HepG2 (cell line): ENCODE results near the gene PANX1. TPM values are rescaled to one million over a fixed set of nuclear protein-coding genes. Genes with fewer than 3 reads are reported as not detected.

Experiments
- ATAC-seq: fragments of 200-7000 bp; cut with Tn5 transposase; 3 replicates; pipeline ENCODE4 v1.9.1; 2020; ENCODE audit warnings: mild to moderate bottlenecking, moderate library complexity
- BruUV-seq: library from RNA; stranded (reverse); fragments of 400-500 nt; replicated peaks from 2 replicates; lab custom pipeline; 2021; lab: Mats Ljungman, UMichigan
- CTCF ChIA-PET: fragments of 300-600 bp; formaldehyde crosslinking; extraction: SDS; loops from one replicate; lab custom pipeline; 2021; ENCODE audit warnings: low total read pairs, inconsistent platforms, low intra/inter-chr PET ratio; lab: Yijun Ruan, JAX
- POLR2A ChIA-PET: fragments of 350-600 bp; sonication (Branson Sonifier 250); formaldehyde crosslinking; loops from one replicate; lab custom pipeline; 2020; ENCODE audit warnings: antibody characterized with exemption, inconsistent platforms; lab: Yijun Ruan, JAX
- DNase-seq: peaks from one replicate; pipeline ENCODE4 v3.0.0-alpha.2; 2015; ENCODE audit warnings: low spot score
- FAIRE-seq: peaks from 3 replicates; lab custom pipeline; 2011; peaks lifted over from hg19 to GRCh38; lab: Jason Lieb, UNC
- H2AFZ ChIP-seq: one replicate; pipeline ENCODE4 v1.6.1; 2011; ENCODE audit warnings: low read length, inconsistent platforms
- H3K27ac ChIP-seq: fragments of 300-600 bp; 3 replicates; pipeline ENCODE4 v1.8.0; 2011; ENCODE audit warnings: mixed run types, mild to moderate bottlenecking, mixed read lengths, low read length, inconsistent platforms; ENCODE audit not compliant: insufficient read depth; ENCODE audit errors: extremely low read length
- H3K27me3 ChIP-seq, 2 experiments: fragments of 200-600 bp in 1 of 2; 2 replicates in 1 of 2; 3 replicates in 1 of 2; pipeline versions ENCODE4 v1.6.0 to v1.8.0; 2011; ENCODE audit warnings: low read length in 2 of 2, mild to moderate bottlenecking in 2 of 2, moderate library complexity in 2 of 2, inconsistent platforms in 1 of 2; ENCODE audit not compliant: insufficient read depth in 2 of 2, control insufficient read depth in 1 of 2
- H3K36me3 ChIP-seq, 2 experiments: fragments of 200-600 bp in 1 of 2; replicated peaks in 1 of 2; 2 replicates in 1 of 2; 3 replicates in 1 of 2; pipeline versions ENCODE4 v1.5.1 to v1.8.0; 2011; ENCODE audit warnings: low read length in 2 of 2, inconsistent platforms in 1 of 2; ENCODE audit not compliant: insufficient read depth in 2 of 2, control insufficient read depth in 1 of 2
- H3K4me1 ChIP-seq: 2 replicates; pipeline ENCODE4 v1.5.1; 2012; ENCODE audit warnings: low read length, inconsistent platforms; ENCODE audit not compliant: insufficient read depth
- H3K4me2 ChIP-seq: 2 replicates; pipeline ENCODE4 v1.6.0; 2011; ENCODE audit warnings: low read depth, low read length, inconsistent platforms
- H3K4me3 ChIP-seq, 3 experiments: fragments of 200-600 bp in 1 of 3; sonication (generic), shearing (Covaris generic) in 1 of 3; replicated peaks in 1 of 3; 2 replicates each; pipeline ENCODE4 v1.5.1; 2011 to 2016; ENCODE audit warnings: low read length in 3 of 3, inconsistent platforms in 2 of 3, low read depth in 2 of 3, mild to moderate bottlenecking in 2 of 3, control low read depth in 1 of 3, mixed read lengths in 1 of 3; ENCODE audit not compliant: insufficient read depth in 1 of 3
- H3K79me2 ChIP-seq: one replicate; pipeline ENCODE4 v1.6.1; 2011; ENCODE audit warnings: low read length, inconsistent platforms; ENCODE audit not compliant: insufficient read depth
- H3K9ac ChIP-seq: 2 replicates; pipeline ENCODE4 v1.6.0; 2011; ENCODE audit warnings: mild to moderate bottlenecking, low read depth, low read length, inconsistent platforms; ENCODE audit not compliant: insufficient read depth
- H3K9me3 ChIP-seq: 2 replicates; pipeline ENCODE4 v1.5.1; 2012; ENCODE audit warnings: mild to moderate bottlenecking, low read length
- H4K20me1 ChIP-seq: 2 replicates; pipeline ENCODE4 v1.6.0; 2011; ENCODE audit warnings: inconsistent platforms, mild to moderate bottlenecking, low read length, moderate library complexity; ENCODE audit not compliant: insufficient read depth
- HNRNPK ChIP-seq: fragments of 200-400 bp; formaldehyde crosslinking; IDR thresholded peaks from 2 replicates; pipeline ENCODE4 v1.6.1; 2018; ENCODE audit warnings: low read length, low read depth, moderate library complexity, mild to moderate bottlenecking; ENCODE audit not compliant: poor library complexity, severe bottlenecking
- HOXA3 ChIP-seq: sonication (generic); formaldehyde crosslinking; IDR thresholded peaks from 2 replicates; pipeline ENCODE4 v1.5.0; 2020; ENCODE audit warnings: missing genetic modification reagents
- KIAA2018 ChIP-seq: sonication (generic); formaldehyde crosslinking; IDR thresholded peaks from 2 replicates; pipeline ENCODE4 v1.5.0; 2020; ENCODE audit warnings: mild to moderate bottlenecking, missing genetic modification reagents, borderline replicate concordance
- TCF7 ChIP-seq: sonication (generic); IDR thresholded peaks from 2 replicates; pipeline ENCODE4 v1.6.1; 2016; ENCODE audit warnings: antibody characterized with exemption, low read depth
- ZBTB42 ChIP-seq: sonication (generic); formaldehyde crosslinking; IDR thresholded peaks from 2 replicates; pipeline ENCODE4 v1.5.0; 2020; ENCODE audit warnings: mild to moderate bottlenecking, missing genetic modification reagents
- ZFX ChIP-seq: sonication (generic); formaldehyde crosslinking; IDR thresholded peaks from 2 replicates; pipeline ENCODE4 v1.4.0; 2020; ENCODE audit warnings: mild to moderate bottlenecking, low read depth, missing genetic modification reagents, moderate library complexity
- ZNF10 ChIP-seq: sonication (generic); formaldehyde crosslinking; IDR thresholded peaks from 2 replicates; pipeline ENCODE4 v1.4.0; 2020; ENCODE audit warnings: mild to moderate bottlenecking, low read depth, missing genetic modification reagents, borderline replicate concordance
- ZNF530 ChIP-seq: sonication (generic); formaldehyde crosslinking; IDR thresholded peaks from 2 replicates; pipeline ENCODE4 v1.5.0; 2020; ENCODE audit warnings: low read depth, mild to moderate bottlenecking, missing genetic modification reagents
- ZNF569 ChIP-seq: sonication (generic); formaldehyde crosslinking; IDR thresholded peaks from 2 replicates; pipeline ENCODE4 v1.5.0; 2020; ENCODE audit warnings: mild to moderate bottlenecking, missing genetic modification reagents, moderate library complexity, borderline replicate concordance
- ZNF850 ChIP-seq: sonication (generic); formaldehyde crosslinking; conservative IDR thresholded peaks from 2 replicates; pipeline ENCODE4 v1.9.0; 2021; ENCODE audit warnings: mild to moderate bottlenecking, missing genetic modification reagents
- WGBS: methylation state at CpG from one replicate; pipeline ENCODE4 v1.1.6; 2017; ENCODE audit warnings: low lambda C conversion rate; 5-methylcytosine and 5-hydroxymethylcytosine counted together
- in situ Hi-C: cut with HindIII; loops from 2 replicates; pipeline ENCODE4 v1.10.0; 2017; ENCODE audit warnings: low pct_unique_long_range_greater_than_20kb; ENCODE audit not compliant: extremely low pct_ligation_motif_present
- intact Hi-C: fragments of 100-400 bp; cut with micrococcal nuclease; formaldehyde crosslinking; loops from one replicate; pipeline ENCODE4 v1.10.0; 2022; ENCODE audit not compliant: unreplicated experiment
- polyA plus RNA-seq, 8 experiments: library from polyadenylated mRNA; depleted of rRNA in 3 of 8; stranded (reverse) in 7 of 8; unstranded in 1 of 8; fragments of >200 nt; fragmentation: Illumina TruSeq in 4 of 8; extraction: Trizol in 4 of 8; gene quantifications; 2 replicates each; pipeline versions ENCODE4 v1.2.1 to v1.2.3, GENCODE V29; 2011 to 2016; ENCODE audit warnings: low read depth in 4 of 8, missing spikeins in 1 of 8, mixed read lengths in 1 of 8; ENCODE audit not compliant: insufficient read depth in 1 of 8
- total RNA-seq, 5 experiments: library from RNA; depleted of rRNA; stranded (reverse); fragments of >200 nt; fragmentation: Illumina TruSeq; extraction: Trizol; gene quantifications; 2 replicates each; pipeline ENCODE4 v1.2.3, GENCODE V29; 2016; ENCODE audit warnings: low read depth in 1 of 5
- TF ChIP-seq, protein P1 (sequence below): sonication (generic); formaldehyde crosslinking; IDR thresholded peaks from 2 replicates; pipeline ENCODE4 v1.9.0; 2021; ENCODE audit warnings: missing genetic modification reagents, borderline replicate concordance

PANX1 gene
- total and polyA plus RNA-seq, 2 of the 13 experiments (the other 11 are each of a cell fraction or from before 2014, with no cell fraction given) = 8.3 to 24.8 TPM

GRCh38 chr11:94133752-94134151, 5.1 kb downstream of the PANX1 start (continued):
- TF ChIP-seq, protein P1, sequence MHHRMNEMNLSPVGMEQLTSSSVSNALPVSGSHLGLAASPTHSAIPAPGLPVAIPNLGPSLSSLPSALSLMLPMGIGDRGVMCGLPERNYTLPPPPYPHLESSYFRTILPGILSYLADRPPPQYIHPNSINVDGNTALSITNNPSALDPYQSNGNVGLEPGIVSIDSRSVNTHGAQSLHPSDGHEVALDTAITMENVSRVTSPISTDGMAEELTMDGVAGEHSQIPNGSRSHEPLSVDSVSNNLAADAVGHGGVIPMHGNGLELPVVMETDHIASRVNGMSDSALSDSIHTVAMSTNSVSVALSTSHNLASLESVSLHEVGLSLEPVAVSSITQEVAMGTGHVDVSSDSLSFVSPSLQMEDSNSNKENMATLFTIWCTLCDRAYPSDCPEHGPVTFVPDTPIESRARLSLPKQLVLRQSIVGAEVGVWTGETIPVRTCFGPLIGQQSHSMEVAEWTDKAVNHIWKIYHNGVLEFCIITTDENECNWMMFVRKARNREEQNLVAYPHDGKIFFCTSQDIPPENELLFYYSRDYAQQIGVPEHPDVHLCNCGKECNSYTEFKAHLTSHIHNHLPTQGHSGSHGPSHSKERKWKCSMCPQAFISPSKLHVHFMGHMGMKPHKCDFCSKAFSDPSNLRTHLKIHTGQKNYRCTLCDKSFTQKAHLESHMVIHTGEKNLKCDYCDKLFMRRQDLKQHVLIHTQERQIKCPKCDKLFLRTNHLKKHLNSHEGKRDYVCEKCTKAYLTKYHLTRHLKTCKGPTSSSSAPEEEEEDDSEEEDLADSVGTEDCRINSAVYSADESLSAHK (CRISPR knock-in tag) = no peak
- TF ChIP-seq ZNF10 (CRISPR knock-in tag) (no peak), HOXA3 (CRISPR knock-in tag) (no peak), ZNF850 (CRISPR knock-in tag) (no peak)

DNA sequence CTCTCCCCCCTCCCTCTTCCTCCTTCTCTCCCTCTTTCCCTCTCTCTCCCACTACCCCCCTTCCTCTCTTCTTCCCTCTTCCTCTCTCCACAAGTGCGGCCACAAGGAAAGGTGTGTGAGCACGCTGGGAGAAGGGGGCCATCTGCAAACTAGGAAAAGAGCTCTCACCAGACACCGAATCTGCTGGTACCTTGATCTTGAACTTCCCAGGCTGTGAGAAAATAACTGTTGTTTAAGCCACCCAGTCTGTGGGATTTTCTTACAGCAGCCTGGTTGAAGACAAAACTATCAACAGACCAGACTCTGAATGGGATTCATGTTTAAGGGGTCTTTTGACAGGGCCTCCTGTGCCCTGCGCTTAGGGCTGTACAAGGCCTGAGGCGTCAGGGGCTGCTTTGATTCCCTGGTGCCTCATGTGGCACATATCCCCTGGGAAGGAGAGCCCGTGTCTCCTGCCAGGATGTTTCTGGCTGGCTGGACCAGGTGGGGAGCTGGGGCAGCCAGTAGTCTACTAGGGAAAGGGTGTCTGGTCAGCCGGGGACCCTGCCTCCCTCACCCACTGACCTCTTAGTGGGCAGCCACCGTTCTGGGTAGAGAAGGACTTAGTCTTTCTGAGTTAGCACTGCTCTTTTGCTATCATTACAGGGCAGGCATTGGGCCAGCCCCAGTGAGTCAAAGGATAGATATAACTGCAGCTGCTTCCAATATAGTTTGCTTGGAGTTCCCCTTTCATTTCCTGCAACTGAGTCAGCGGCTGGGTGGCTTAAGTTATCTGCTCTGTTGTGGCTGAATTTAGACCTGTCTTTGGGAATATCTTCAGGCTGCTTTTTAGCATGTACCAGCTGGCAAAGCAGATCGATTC, 6.2 kb downstream of the PANX1 start:
- ChIA-PET POLR2A (no interaction called here), CTCF (no interaction called here)
- Histone ChIP-seq H3K36me3 (no peaks in the 10 kb centered on the region), H3K27me3 (no peaks in the 10 kb centered on the region), H3K4me2 (no peak overlapping the region), H3K4me3 (no peak overlapping the region), H2AFZ (no peak overlapping the region), H3K79me2 (peaks cover 62% of the 10 kb centered on the region), H3K27ac (no peak overlapping the region), H3K9ac (no peak overlapping the region), H3K4me1 (peaks cover 26% of the 10 kb centered on the region), H3K9me3 (no peaks in the 10 kb centered on the region), H4K20me1 (peaks cover 10% of the 10 kb centered on the region; the same call in 1 of the 2 replicates)
- no peak for DNase-seq
- in situ Hi-C loops (no loop called here), intact Hi-C loops (no loop called here)
- WGBS = 96% methylated on average over 8 of the region's 10 CpGs
- no TSS peak for BruUV-seq
- ATAC-seq = no peak
- no peak for FAIRE-seq
- TF ChIP-seq ZBTB42 (no peak), ZNF569 (CRISPR knock-in tag) (no peak), ZFX (CRISPR knock-in tag) (no peak), TCF7 (no peak), ZNF530 (CRISPR knock-in tag) (no peak), HNRNPK (no peak), KIAA2018 (CRISPR knock-in tag) (no peak)
